Measurements from ENCODE around the gene CCDC187. TPM values are rescaled to one million over a fixed set of nuclear protein-coding genes. Genes with fewer than 3 reads are reported as not detected.

Gene CCDC187
- total RNA-seq, 5 donors from 2014 or later (not counting 1 experiment from before 2014, with no cell fraction given), result 0.07 to 0.20 (median 0.09) TPM; not detected in 1

- H3K27me3 Mint-ChIP-seq, result peaks cover 0 to 2% of the 10 kb centered on the region in 2 donors
- no peaks in the 10 kb centered on the region for H3K36me3 Mint-ChIP-seq
- H3K9me3 ChIP-seq, result no peaks in the 10 kb centered on the region
- H3K27ac ChIP-seq (ENCODE audit: low read length), result no peak overlapping the region
- H3K27ac Mint-ChIP-seq, result no peak overlapping the region
- DNase-seq (no peak), ATAC-seq (replicated peaks in 1 of 4) (no peak)
- no peak overlapping the region for H3K4me3 ChIP-seq (ENCODE audit: control insufficient read depth in 1 of 2, extremely low read depth in 1 of 2, low read length in 1 of 2)
- H3K9me3 Mint-ChIP-seq, result no peaks in the 10 kb centered on the region
- 79% methylated on average over 12 of the region's 16 CpGs for WGBS (ENCODE audit: insufficient coverage)
- no peaks in the 10 kb centered on the region for H3K4me1 ChIP-seq (ENCODE audit: control insufficient read depth in 1 of 2, extremely low read depth in 1 of 2, insufficient read depth in 2 of 2, low read length in 2 of 2)
- ChIA-PET POLR2A (no interaction called here), CTCF (no interaction called here)
- peaks cover 0 to 22% of the 10 kb centered on the region in 2 experiments for H3K27me3 ChIP-seq (replicated peaks in 1 of 2; ENCODE audit: control insufficient read depth in 2 of 2, extremely low read depth in 1 of 2, insufficient read depth in 2 of 2, low read length in 1 of 2)
- no peaks in the 10 kb centered on the region for H3K4me1 Mint-ChIP-seq
- no peak overlapping the region for H3K4me3 Mint-ChIP-seq
- no peaks in the 10 kb centered on the region for H3K36me3 ChIP-seq (ENCODE audit: control insufficient read depth in 2 of 2, extremely low read depth in 1 of 2, insufficient read depth in 1 of 2, low read length in 1 of 2)
Observed at GRCh38 chr9:136296434-136297015, 7.4 kb downstream of the CCDC187 start.

GRCh38 chr9:136295542-136296433 lies 8.1 kb downstream of the CCDC187 start:
- no peak overlapping the region for H3K27ac Mint-ChIP-seq
- no peaks in the 10 kb centered on the region for H3K4me1 ChIP-seq (ENCODE audit: control insufficient read depth in 1 of 2, extremely low read depth in 1 of 2, insufficient read depth in 2 of 2, low read length in 2 of 2)
- DNase-seq, result no peak
- ChIA-PET POLR2A (no interaction called here), CTCF (no interaction called here)
- H3K4me1 Mint-ChIP-seq, result no peaks in the 10 kb centered on the region
- H3K27me3 ChIP-seq (replicated peaks in 1 of 2; ENCODE audit: control insufficient read depth in 2 of 2, extremely low read depth in 1 of 2, insufficient read depth in 2 of 2, low read length in 1 of 2), result peaks cover 0 to 22% of the 10 kb centered on the region in 2 experiments
- no peak for ATAC-seq (replicated peaks in 1 of 4)
- no peaks in the 10 kb centered on the region for H3K9me3 ChIP-seq
- no peak overlapping the region for H3K4me3 ChIP-seq (ENCODE audit: control insufficient read depth in 1 of 2, extremely low read depth in 1 of 2, low read length in 1 of 2)
- H3K36me3 Mint-ChIP-seq, result no peaks in the 10 kb centered on the region
- peaks cover 0 to 2% of the 10 kb centered on the region in 2 donors for H3K27me3 Mint-ChIP-seq
- no peak overlapping the region for H3K4me3 Mint-ChIP-seq
- no peaks in the 10 kb centered on the region for H3K36me3 ChIP-seq (ENCODE audit: control insufficient read depth in 2 of 2, extremely low read depth in 1 of 2, insufficient read depth in 1 of 2, low read length in 1 of 2)
- H3K27ac ChIP-seq (ENCODE audit: low read length), result no peak overlapping the region
- H3K9me3 Mint-ChIP-seq, result no peaks in the 10 kb centered on the region
- WGBS (ENCODE audit: insufficient coverage), result 90% methylated on average over 32 of the region's 37 CpGs

GRCh38 chr9:136295055-136295454 lies 8.8 kb downstream of the CCDC187 start:
- no peak overlapping the region for H3K4me3 Mint-ChIP-seq
- H3K4me1 Mint-ChIP-seq, result no peaks in the 10 kb centered on the region
- H3K36me3 ChIP-seq (ENCODE audit: control insufficient read depth in 2 of 2, extremely low read depth in 1 of 2, insufficient read depth in 1 of 2, low read length in 1 of 2), result no peaks in the 10 kb centered on the region
- CTCF ChIA-PET, result no interaction called here
- POLR2A ChIA-PET, result no interaction called here
- peaks cover 0 to 2% of the 10 kb centered on the region in 2 donors for H3K27me3 Mint-ChIP-seq
- no peak for ATAC-seq (replicated peaks in 1 of 4)
- H3K27ac Mint-ChIP-seq, result no peak overlapping the region
- no peaks in the 10 kb centered on the region for H3K9me3 ChIP-seq
- H3K27me3 ChIP-seq (replicated peaks in 1 of 2; ENCODE audit: control insufficient read depth in 2 of 2, extremely low read depth in 1 of 2, insufficient read depth in 2 of 2, low read length in 1 of 2), result peaks cover 0 to 21% of the 10 kb centered on the region in 2 experiments
- no peak for DNase-seq
- WGBS (ENCODE audit: insufficient coverage), result 96% methylated on average over 9 of the region's 16 CpGs
- H3K4me1 ChIP-seq (ENCODE audit: control insufficient read depth in 1 of 2, extremely low read depth in 1 of 2, insufficient read depth in 2 of 2, low read length in 2 of 2), result no peaks in the 10 kb centered on the region
- H3K36me3 Mint-ChIP-seq, result no peaks in the 10 kb centered on the region
- no peaks in the 10 kb centered on the region for H3K9me3 Mint-ChIP-seq
- H3K27ac ChIP-seq (ENCODE audit: low read length), result no peak overlapping the region
- H3K4me3 ChIP-seq (ENCODE audit: control insufficient read depth in 1 of 2, extremely low read depth in 1 of 2, low read length in 1 of 2), result no peak overlapping the region

- no peak for DNase-seq
- Histone ChIP-seq H3K4me1 (ENCODE audit: control insufficient read depth in 1 of 2, extremely low read depth in 1 of 2, insufficient read depth in 2 of 2, low read length in 2 of 2) (no peaks in the 10 kb centered on the region), H3K4me3 (ENCODE audit: control insufficient read depth in 1 of 2, extremely low read depth in 1 of 2, low read length in 1 of 2) (no peak overlapping the region), H3K9me3 (no peaks in the 10 kb centered on the region), H3K27me3 (replicated peaks in 1 of 2; ENCODE audit: control insufficient read depth in 2 of 2, extremely low read depth in 1 of 2, insufficient read depth in 2 of 2, low read length in 1 of 2) (peaks cover 0 to 16% of the 10 kb centered on the region in 2 experiments), H3K27ac (ENCODE audit: low read length) (no peak overlapping the region), H3K36me3 (ENCODE audit: control insufficient read depth in 2 of 2, extremely low read depth in 1 of 2, insufficient read depth in 1 of 2, low read length in 1 of 2) (no peaks in the 10 kb centered on the region)
- ATAC-seq (replicated peaks in 1 of 4), result no peak
- H3K27me3 Mint-ChIP-seq, result peaks cover 0 to 2% of the 10 kb centered on the region in 2 donors
- H3K4me3 Mint-ChIP-seq, result no peak overlapping the region
- no peak overlapping the region for H3K27ac Mint-ChIP-seq
- H3K9me3 Mint-ChIP-seq, result no peaks in the 10 kb centered on the region
- H3K4me1 Mint-ChIP-seq, result no peaks in the 10 kb centered on the region
- 77% methylated on average over 3 of the region's 5 CpGs for WGBS (ENCODE audit: insufficient coverage)
- H3K36me3 Mint-ChIP-seq, result no peaks in the 10 kb centered on the region
- ChIA-PET POLR2A (no interaction called here), CTCF (no interaction called here)
Observed at GRCh38 chr9:136294437-136294836, 9.5 kb downstream of the CCDC187 start.

- H3K27ac Mint-ChIP-seq, result no peak overlapping the region
- no peaks in the 10 kb centered on the region for H3K4me1 Mint-ChIP-seq
- DNase-seq, result no peak
- H3K27me3 Mint-ChIP-seq, result peaks cover 0 to 2% of the 10 kb centered on the region in 2 donors
- Histone ChIP-seq H3K36me3 (ENCODE audit: control insufficient read depth in 2 of 2, extremely low read depth in 1 of 2, insufficient read depth in 1 of 2, low read length in 1 of 2) (no peaks in the 10 kb centered on the region), H3K9me3 (no peaks in the 10 kb centered on the region), H3K4me1 (ENCODE audit: control insufficient read depth in 1 of 2, extremely low read depth in 1 of 2, insufficient read depth in 2 of 2, low read length in 2 of 2) (no peaks in the 10 kb centered on the region), H3K4me3 (ENCODE audit: control insufficient read depth in 1 of 2, extremely low read depth in 1 of 2, low read length in 1 of 2) (no peak overlapping the region), H3K27ac (ENCODE audit: low read length) (no peak overlapping the region), H3K27me3 (replicated peaks in 1 of 2; ENCODE audit: control insufficient read depth in 2 of 2, extremely low read depth in 1 of 2, insufficient read depth in 2 of 2, low read length in 1 of 2) (peaks cover 0 to 19% of the 10 kb centered on the region in 2 experiments)
- WGBS (ENCODE audit: insufficient coverage), result 84% methylated on average over 14 of the region's 14 CpGs
- no peak for ATAC-seq (replicated peaks in 1 of 4)
- no peaks in the 10 kb centered on the region for H3K36me3 Mint-ChIP-seq
- no peak overlapping the region for H3K4me3 Mint-ChIP-seq
- H3K9me3 Mint-ChIP-seq, result no peaks in the 10 kb centered on the region
- POLR2A ChIA-PET, result no interaction called here
- CTCF ChIA-PET, result no interaction called here
Observed at GRCh38 chr9:136293476-136294077, 10.3 kb downstream of the CCDC187 start.

- no peaks in the 10 kb centered on the region for H3K36me3 ChIP-seq (ENCODE audit: control insufficient read depth in 2 of 2, extremely low read depth in 1 of 2, insufficient read depth in 1 of 2, low read length in 1 of 2)
- Mint-ChIP-seq H3K4me1 (no peaks in the 10 kb centered on the region), H3K4me3 (no peak overlapping the region), H3K27ac (no peak overlapping the region), H3K27me3 (no peaks in the 10 kb centered on the region), H3K9me3 (no peaks in the 10 kb centered on the region), H3K36me3 (no peaks in the 10 kb centered on the region)
- H3K27me3 ChIP-seq (replicated peaks in 1 of 2; ENCODE audit: control insufficient read depth in 2 of 2, extremely low read depth in 1 of 2, insufficient read depth in 2 of 2, low read length in 1 of 2), result peaks cover 0 to 15% of the 10 kb centered on the region in 2 experiments
- no peak overlapping the region for H3K27ac ChIP-seq (ENCODE audit: low read length)
- POLR2A ChIA-PET, result no interaction called here
- H3K9me3 ChIP-seq, result no peaks in the 10 kb centered on the region
- DNase-seq (no peak), ATAC-seq (replicated peaks in 1 of 4) (no peak)
- no peaks in the 10 kb centered on the region for H3K4me1 ChIP-seq (ENCODE audit: control insufficient read depth in 1 of 2, extremely low read depth in 1 of 2, insufficient read depth in 2 of 2, low read length in 2 of 2)
- CTCF ChIA-PET, result no interaction called here
- WGBS (ENCODE audit: insufficient coverage), result 93% methylated on average over 34 of the region's 34 CpGs
- no peak overlapping the region for H3K4me3 ChIP-seq (ENCODE audit: control insufficient read depth in 1 of 2, extremely low read depth in 1 of 2, low read length in 1 of 2)
Observed at GRCh38 chr9:136292591-136293448, 11.1 kb downstream of the CCDC187 start.

Data from T-cell (primary cell).